ENCODE results near the gene DAB2. TPM values are rescaled to one million over a fixed set of nuclear protein-coding genes. Genes with fewer than 3 reads are reported as not detected.

Gene DAB2
- polyA plus RNA-seq = 7.5 to 14.4 TPM (median 10.4 TPM) in 3 replicates
- polyA plus RNA-seq (2011; ENCODE audit: low read depth) = 2.2 TPM
- 8.4 and 12.5 TPM in 2 replicates for polyA plus RNA-seq (2011; cell fraction: cytosol; rRNA removed)
- polyA plus RNA-seq (2011; cell fraction: nucleus; rRNA removed) = 16.7 and 18.7 TPM in 2 replicates
- polyA plus RNA-seq (2012; ENCODE audit: low replicate concordance) = 1.5 and 11.8 TPM in 2 replicates
- polyA minus RNA-seq = 8.8 to 17.2 TPM (median 8.9 TPM) in 3 replicates
- polyA minus RNA-seq (2011; cell fraction: cytosol; rRNA and poly(A)+ RNA removed) = 7.9 TPM
- 13.3 and 21.8 TPM in 2 replicates for polyA minus RNA-seq (2011; cell fraction: nucleus; rRNA and poly(A)+ RNA removed)

DNA sequence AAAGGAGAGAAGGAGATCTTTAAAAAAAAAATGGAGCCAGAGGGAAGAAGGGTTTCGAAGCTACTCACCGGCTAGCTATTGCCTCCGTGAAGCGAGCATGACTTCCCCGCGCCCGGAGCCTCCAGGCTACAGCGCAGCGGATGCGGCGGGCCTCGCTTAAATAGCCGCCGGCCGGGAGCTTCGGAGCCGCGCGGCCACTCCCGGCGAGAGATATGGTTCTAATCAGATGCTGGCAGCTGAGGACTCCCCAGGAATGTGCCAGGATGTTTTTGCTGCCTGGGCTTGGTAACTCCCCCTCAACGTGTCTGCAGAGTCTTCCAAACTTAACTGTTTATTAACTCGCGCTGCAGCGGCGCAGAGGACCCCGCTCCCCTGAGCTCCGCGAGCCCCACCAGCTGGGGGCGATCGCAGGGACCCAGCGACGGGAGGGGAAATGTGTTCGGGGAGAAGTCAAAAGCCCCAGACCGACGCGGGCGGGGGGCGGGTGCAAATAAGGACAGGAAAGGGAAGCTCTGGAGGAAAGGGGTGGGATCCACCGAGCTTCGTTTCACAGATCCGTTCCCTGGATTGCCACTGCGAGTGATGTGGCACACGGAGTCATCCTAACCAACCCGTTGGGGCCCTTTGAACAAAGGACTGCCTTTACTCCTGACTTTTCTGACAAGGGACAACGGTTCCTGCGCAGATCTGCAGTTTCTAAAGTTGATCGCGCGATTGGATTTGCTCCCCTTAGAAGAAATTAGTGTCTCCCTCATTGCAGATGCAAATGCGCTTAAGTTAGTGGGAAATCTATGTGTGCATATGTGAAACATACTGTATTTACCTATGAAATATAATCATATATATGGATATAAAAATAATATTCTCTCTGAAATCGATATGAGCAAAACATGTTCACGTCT lies at the start of gene DAB2:
Gene DAB2, minus strand, starts transcription at position 245 of the 902 bp plus-strand sequence. CDS start 30,660 bp downstream, outside the sequence.
- Histone ChIP-seq H3K4me1 (ENCODE audit: control insufficient read depth, extremely low read depth, insufficient read depth, low read length) (peaks cover 42% of the 10 kb centered on the region), H3K27ac (ENCODE audit: control insufficient read depth, insufficient read depth, low read length) (peak within 1 kb of the TSS; percentile 53), H4K20me1 (ENCODE audit: control insufficient read depth, extremely low read depth, insufficient read depth, low read length) (no peaks in the 10 kb centered on the region), H3K36me3 (ENCODE audit: control insufficient read depth in 2 of 2, extremely low read depth in 1 of 2, insufficient read depth in 2 of 2, low read length in 2 of 2) (no peaks in the 10 kb centered on the region), H3K4me2 (ENCODE audit: control insufficient read depth, extremely low read depth, insufficient read depth, low read depth, low read length) (peak within 1 kb of the TSS; percentile 75), H3K4me3 (ENCODE audit: control insufficient read depth in 2 of 3, extremely low read depth in 1 of 3, insufficient read depth in 2 of 3, low read depth in 1 of 3, low read length in 3 of 3) (peak within 1 kb of the TSS; percentile 57 to 86 (median 59)), H3K9me3 (ENCODE audit: control insufficient read depth, low read depth, low read length) (no peaks in the 10 kb centered on the region), H2AFZ (ENCODE audit: control insufficient read depth, low read length) (peak within 1 kb of the TSS; percentile 89), H3K27me3 (ENCODE audit: control insufficient read depth, extremely low read depth, insufficient read depth, low read length) (no peaks in the 10 kb centered on the region), H3K79me2 (ENCODE audit: control insufficient read depth, insufficient read depth, low read length) (peaks cover 6% of the 10 kb centered on the region), H3K9me1 (ENCODE audit: control insufficient read depth, extremely low read depth, insufficient read depth, low read length) (no peaks in the 10 kb centered on the region), H3K9ac (ENCODE audit: control insufficient read depth, extremely low read depth, insufficient read depth, low read length) (peak within 1 kb of the TSS; percentile 74)
- TF ChIP-seq, protein P1, sequence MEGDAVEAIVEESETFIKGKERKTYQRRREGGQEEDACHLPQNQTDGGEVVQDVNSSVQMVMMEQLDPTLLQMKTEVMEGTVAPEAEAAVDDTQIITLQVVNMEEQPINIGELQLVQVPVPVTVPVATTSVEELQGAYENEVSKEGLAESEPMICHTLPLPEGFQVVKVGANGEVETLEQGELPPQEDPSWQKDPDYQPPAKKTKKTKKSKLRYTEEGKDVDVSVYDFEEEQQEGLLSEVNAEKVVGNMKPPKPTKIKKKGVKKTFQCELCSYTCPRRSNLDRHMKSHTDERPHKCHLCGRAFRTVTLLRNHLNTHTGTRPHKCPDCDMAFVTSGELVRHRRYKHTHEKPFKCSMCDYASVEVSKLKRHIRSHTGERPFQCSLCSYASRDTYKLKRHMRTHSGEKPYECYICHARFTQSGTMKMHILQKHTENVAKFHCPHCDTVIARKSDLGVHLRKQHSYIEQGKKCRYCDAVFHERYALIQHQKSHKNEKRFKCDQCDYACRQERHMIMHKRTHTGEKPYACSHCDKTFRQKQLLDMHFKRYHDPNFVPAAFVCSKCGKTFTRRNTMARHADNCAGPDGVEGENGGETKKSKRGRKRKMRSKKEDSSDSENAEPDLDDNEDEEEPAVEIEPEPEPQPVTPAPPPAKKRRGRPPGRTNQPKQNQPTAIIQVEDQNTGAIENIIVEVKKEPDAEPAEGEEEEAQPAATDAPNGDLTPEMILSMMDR (optimal IDR thresholded peaks at IDR 0.05 in 1 of 3, IDR thresholded peaks at IDR 0.05 in 1 of 3, conservative IDR thresholded peaks at IDR 0.05 in 1 of 3; ENCODE audit: extremely low read depth in 1 of 3, insufficient read depth in 2 of 3, low read length in 3 of 3) = peak; percentile 35 to 43 (median 43)
- TF ChIP-seq EZH2 (IDR thresholded peaks at IDR 0.05; ENCODE audit: low read length) = no peak
- DNase-seq (ENCODE audit: low read depth, low spot score) = peak; percentile 21
- FAIRE-seq = peak; percentile 17
- dilution Hi-C loops (cut with MboI; ENCODE audit: extremely low pct_ligation_motif_present, low sequenced_read_pairs) = no loop called here

DNA sequence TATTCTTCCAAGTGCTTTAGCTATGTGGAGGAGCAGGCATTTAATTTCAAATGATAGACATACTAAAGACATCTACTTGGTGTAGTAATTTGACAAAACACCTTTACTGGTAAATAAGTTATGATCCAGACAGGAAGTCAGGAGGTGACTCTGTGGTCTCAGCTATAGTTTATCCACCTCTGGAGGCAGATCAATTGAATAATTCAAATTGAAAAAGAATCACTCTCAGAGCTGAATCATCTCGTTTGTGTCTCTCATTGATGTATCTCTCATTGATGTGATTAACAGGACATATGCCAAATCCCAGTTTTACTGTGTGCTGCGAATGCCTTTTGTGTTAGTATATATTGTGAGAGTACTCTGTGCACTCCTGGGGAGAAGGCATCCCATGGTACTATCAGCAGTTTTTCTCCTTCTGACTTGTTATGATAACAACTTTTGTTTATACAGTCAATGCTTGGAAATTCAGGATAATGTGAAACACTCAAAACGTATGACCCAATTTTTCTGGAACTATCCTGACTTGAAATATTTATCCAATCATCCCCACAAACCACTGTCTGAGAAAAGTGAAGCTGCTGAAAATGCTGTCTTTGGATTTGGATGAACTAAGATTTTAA lies 48.5 kb upstream of the DAB2 start:
- TF ChIP-seq, protein P1 (optimal IDR thresholded peaks at IDR 0.05 in 1 of 3, IDR thresholded peaks at IDR 0.05 in 1 of 3, conservative IDR thresholded peaks at IDR 0.05 in 1 of 3; ENCODE audit: extremely low read depth in 1 of 3, insufficient read depth in 2 of 3, low read length in 3 of 3) = no peak
- no peak for TF ChIP-seq EZH2 (IDR thresholded peaks at IDR 0.05; ENCODE audit: low read length)
- Histone ChIP-seq H3K9me3 (ENCODE audit: control insufficient read depth, low read depth, low read length) (no peaks in the 10 kb centered on the region), H3K4me3 (ENCODE audit: control insufficient read depth in 2 of 3, extremely low read depth in 1 of 3, insufficient read depth in 2 of 3, low read depth in 1 of 3, low read length in 3 of 3) (no peak overlapping the region), H3K9ac (ENCODE audit: control insufficient read depth, extremely low read depth, insufficient read depth, low read length) (no peak overlapping the region), H3K4me2 (ENCODE audit: control insufficient read depth, extremely low read depth, insufficient read depth, low read depth, low read length) (no peak overlapping the region), H3K27ac (ENCODE audit: control insufficient read depth, insufficient read depth, low read length) (no peak overlapping the region), H3K27me3 (ENCODE audit: control insufficient read depth, extremely low read depth, insufficient read depth, low read length) (no peaks in the 10 kb centered on the region), H4K20me1 (ENCODE audit: control insufficient read depth, extremely low read depth, insufficient read depth, low read length) (no peaks in the 10 kb centered on the region), H2AFZ (ENCODE audit: control insufficient read depth, low read length) (no peak overlapping the region), H3K79me2 (ENCODE audit: control insufficient read depth, insufficient read depth, low read length) (no peaks in the 10 kb centered on the region), H3K4me1 (ENCODE audit: control insufficient read depth, extremely low read depth, insufficient read depth, low read length) (no peaks in the 10 kb centered on the region), H3K9me1 (ENCODE audit: control insufficient read depth, extremely low read depth, insufficient read depth, low read length) (no peaks in the 10 kb centered on the region), H3K36me3 (ENCODE audit: control insufficient read depth in 2 of 2, extremely low read depth in 1 of 2, insufficient read depth in 2 of 2, low read length in 2 of 2) (no peaks in the 10 kb centered on the region)
- FAIRE-seq = no peak
- dilution Hi-C loops (cut with MboI; ENCODE audit: extremely low pct_ligation_motif_present, low sequenced_read_pairs) = no loop called here
- no peak for DNase-seq (ENCODE audit: low read depth, low spot score)
